Midbrain (tissue), 1 donor: ENCODE measurements around the gene HACD2.
A peak's percentile ranks its signal among the peaks of the same experiment; 100 is the strongest.

Experiments used
- DNase-seq: peaks from one replicate; lab custom pipeline; 2025; lab: John Stamatoyannopoulos, UW

HACD2 gene

DNA sequence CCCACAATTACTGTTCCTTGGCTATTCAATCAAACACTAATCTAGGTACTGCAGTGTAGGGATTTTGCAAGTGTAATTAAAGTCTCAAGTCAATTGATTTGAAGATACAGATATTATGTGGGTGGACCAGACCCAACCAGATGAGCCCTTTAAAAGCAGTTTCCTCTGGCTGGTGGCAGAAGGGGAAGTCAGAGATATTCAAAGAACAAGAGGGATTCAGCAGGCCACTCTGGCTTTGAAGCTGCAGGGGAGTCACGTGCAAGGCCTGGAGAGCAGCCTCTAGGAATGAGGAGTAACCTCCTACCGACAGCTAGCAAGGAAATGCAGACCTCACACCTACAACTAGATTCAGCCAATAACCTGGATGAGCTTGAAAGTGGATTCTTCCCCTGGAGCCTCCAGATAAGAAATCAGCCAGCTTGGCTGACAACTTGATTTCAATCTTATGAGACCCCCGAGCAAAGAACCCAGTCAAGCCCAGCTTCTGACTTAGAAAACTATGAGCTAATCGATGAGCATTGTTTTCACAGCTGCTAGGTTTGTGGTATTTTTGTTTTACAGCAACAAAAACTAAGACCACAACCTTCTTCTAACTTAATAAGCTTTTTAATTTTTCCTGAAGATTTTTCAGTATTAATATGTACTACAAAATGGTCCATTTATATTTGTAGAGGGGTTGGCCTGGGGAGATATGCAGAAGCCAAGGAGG, 13.4 kb downstream of the HACD2 start:
- DNase-seq, result no peak

GRCh38 chr3:123568875-123569274, 16.0 kb downstream of the HACD2 start:
- no peak for DNase-seq

GRCh38 chr3:123568034-123568433, 16.8 kb downstream of the HACD2 start:
- peak; percentile 49 for DNase-seq

DNA sequence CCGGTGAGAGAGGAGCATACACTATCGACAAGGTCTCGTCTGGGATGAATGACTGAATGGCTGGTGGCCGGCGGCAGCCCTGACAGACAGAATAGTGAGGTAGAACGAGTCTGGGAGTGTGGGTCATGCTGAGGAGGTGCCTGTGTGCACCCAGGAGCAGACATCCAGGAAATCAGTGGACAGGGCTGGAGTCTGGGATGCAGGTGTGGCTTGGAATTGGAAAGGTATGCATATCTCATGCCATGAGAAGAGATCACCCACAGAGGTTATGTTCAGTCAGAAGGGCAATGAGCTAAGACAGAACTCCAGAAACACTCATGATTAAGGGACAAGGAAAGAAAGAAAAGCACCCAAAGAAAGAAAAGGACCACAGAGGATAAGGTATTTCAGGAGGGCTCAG, 20.8 kb downstream of the HACD2 start:
- DNase-seq, result no peak

- DNase-seq, result no peak
Observed at GRCh38 chr3:123562547-123562946, 22.3 kb downstream of the HACD2 start.

DNA sequence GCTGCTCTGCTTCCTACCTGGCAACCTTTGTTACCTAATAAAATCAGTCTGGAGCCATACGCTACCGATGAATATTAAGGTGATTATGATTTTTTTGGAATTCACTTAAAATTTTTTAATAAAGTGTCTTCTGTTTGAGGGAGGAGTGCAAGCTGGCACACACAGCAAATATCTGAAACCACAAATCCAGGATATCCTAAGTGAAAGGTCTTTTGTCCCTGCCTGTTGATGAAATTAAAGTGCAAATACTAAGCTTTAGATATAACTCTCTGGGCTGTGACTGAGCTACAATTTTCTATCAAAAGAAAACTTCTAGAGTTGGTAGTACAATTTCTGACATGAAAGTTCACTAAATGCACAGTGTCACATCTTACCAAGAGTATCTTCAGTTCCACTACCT, 23.7 kb downstream of the HACD2 start:
- DNase-seq, result no peak

- DNase-seq, result peak; percentile 78
Observed at GRCh38 chr3:123559040-123559861, 25.6 kb downstream of the HACD2 start.

- DNase-seq, result no peak
Observed at GRCh38 chr3:123553536-123553935, 31.3 kb downstream of the HACD2 start.

GRCh38 chr3:123552768-123553167, 32.1 kb downstream of the HACD2 start:
- no peak for DNase-seq

DNA sequence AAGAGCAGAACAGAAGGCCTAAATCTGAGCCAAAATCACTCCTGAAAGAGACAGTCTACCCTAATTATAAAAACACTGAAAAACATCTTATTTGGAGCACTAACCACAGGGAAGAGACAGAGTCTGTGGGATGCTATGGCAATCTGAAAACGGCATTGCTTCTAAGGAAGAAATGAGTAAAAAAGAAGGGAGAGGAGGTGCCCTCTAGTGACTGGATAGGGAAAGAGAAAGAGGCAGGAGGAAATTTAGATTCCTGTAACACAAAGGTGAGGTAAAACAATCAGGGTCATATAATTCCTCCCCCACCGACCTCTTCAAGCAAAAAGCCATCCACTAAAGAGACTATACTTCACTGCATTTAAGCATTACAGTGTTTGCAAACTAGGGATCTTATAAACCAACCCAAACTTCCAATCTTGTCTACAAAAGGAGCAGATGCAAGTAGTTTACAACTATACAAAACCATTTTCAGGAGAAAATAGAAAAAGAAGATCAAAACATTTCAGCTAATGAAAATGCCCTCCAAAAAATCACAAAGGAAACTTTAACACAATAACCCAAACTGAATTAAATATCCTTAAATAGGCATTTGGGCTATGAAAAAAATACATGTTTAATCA, 32.6 kb downstream of the HACD2 start:
- no peak for DNase-seq

DNA sequence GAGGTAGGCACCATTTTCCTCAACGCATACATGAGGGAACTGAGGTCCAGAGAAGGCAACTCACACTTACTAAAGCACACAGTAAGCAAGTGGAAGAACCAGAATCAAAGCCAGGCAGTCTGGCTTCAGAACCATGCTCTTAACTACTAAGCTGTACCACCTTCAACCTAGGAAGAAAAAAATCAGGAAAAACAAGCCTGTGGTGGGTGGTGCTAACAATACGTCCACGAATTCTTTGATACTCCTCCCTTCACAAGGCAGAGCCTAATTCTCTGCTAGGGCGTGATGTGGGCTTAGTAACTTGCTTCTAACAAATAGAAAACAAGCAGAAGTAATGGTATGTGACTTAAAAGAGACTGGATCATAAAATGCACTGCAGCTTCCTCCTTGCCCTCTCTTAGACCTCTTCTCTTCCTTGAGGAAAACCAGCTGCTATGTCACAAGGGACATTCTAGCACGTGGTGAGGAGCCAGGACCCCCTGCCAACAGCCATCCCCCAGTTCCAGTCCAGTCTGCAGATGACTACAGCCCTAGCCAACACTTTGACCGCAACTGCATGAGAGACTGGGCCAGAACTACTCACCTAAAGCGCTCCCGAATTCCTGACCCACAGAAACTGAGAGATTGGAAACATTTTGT, 36.9 kb downstream of the HACD2 start:
- DNase-seq, result no peak

GRCh38 chr3:123546133-123546755, 38.6 kb downstream of the HACD2 start:
- DNase-seq, result no peak

- no peak for DNase-seq
Observed at GRCh38 chr3:123543950-123544349, 40.9 kb downstream of the HACD2 start.

GRCh38 chr3:123540285-123540684, 44.6 kb downstream of the HACD2 start:
- no peak for DNase-seq

GRCh38 chr3:123536153-123536895, 48.5 kb downstream of the HACD2 start:
- DNase-seq, result no peak

DNA sequence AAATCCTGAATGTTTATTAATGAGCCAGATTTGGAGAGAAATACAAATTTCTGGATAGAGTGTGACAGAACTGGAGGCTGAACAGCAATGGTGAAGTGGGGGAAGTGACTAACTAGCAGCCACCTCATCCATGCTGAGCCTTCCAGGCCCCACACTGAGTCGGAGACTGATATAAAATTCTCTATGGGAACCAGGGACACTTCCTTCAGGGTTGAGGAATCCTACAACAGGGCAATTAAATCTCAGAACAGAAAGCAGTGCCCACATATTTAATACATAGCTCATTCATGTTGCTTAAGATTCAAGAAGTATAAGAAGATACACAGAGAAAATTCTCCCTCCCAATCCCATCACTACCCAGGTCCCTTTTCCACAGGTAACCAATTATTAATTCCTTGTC, 49.3 kb downstream of the HACD2 start:
- no peak for DNase-seq

DNA sequence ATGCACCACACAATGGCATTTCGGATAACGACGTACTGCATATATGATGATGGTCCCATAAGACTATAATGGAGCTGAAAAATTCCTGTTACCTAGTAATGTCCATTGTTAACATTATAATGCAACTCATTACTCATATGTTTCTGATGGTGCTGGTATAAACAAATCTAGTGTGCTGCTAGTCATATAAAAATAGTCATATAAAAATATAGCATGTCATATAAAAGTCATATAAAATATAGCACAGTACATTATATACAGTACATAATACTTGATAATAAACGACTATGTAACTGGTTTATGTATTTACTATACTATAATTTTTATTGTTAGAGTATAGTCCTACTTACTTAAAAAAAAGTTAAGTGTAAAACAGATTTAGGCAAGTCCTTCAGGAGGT, 50.6 kb downstream of the HACD2 start:
- DNase-seq, result no peak

- DNase-seq, result no peak
Observed at GRCh38 chr3:123533554-123534159, 51.2 kb downstream of the HACD2 start.

DNA sequence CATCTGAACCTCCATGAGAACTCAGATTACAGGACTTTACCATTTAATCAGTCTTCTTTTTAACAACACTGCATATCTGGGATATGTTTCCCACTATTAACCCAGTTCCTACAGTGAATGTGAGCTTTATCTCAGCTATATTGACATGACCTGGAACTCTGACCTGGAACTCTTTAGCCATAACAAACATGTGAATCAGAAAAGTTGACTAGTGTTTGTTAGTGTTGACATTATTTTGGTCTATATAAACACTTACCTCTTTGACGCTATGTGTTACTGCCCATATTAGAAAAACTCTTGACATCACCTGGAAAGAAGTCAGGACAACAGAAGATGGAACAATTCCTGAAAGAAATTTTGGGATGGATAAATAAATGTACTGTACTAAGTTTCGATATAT, 56.7 kb downstream of the HACD2 start:
- no peak for DNase-seq

DNA sequence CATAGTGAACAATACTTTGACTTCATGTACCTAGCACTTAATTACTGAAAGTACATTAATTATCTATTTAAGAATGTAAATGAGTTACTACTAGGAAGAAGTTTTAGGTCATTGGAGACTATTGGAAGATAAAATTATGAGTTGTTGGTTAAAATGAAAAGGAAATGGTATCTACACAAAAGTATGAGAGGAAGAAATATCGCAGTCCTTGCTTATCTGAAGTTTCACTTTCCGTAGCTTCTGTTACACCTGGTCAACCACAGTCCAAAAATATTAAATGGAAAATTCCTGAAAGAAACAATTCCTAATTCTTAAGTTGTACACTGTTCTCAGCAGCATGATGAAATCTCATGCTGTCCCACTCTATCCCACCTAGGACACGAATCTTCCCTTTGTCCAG, 57.8 kb downstream of the HACD2 start:
- DNase-seq, result no peak

DNA sequence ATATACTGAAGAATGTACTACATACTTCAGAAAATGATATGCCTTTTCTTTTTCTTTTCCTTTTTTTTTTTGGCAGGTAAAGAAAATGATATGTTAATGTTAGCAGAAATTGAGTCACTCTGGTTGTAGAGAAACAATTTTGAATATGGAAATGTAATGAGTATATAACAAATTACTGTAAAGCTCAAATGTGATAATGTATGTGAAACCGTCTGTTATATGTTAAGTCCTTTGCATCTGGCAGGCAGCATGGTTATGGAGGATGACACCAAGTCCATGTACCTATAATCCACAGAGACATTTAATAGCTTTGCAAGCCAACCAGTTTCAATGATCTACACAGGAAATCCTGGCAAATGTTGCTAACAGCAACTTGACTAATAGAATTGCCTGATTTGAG, 58.4 kb downstream of the HACD2 start:
- no peak for DNase-seq
